Middle frontal gyrus (tissue), 1 donor: Measurements from ENCODE around the gene IRS1.

Experiments
- DNase-seq: peaks from one replicate; pipeline ENCODE4 v3.0.0-alpha.2; 2015; ENCODE audit warnings: low spot score; ENCODE audit errors: extremely low spot score

IRS1 gene

GRCh38 chr2:226759768-226760167 lies 39.9 kb downstream of the IRS1 start:
- no peak for DNase-seq

- DNase-seq = no peak
Observed at GRCh38 chr2:226758921-226759640, 40.5 kb downstream of the IRS1 start.

- DNase-seq = no peak
Observed at GRCh38 chr2:226756131-226756530, 43.5 kb downstream of the IRS1 start.

- DNase-seq = no peak
Observed at GRCh38 chr2:226755631-226756030, 44.0 kb downstream of the IRS1 start.

GRCh38 chr2:226754821-226755604 lies 44.6 kb downstream of the IRS1 start:
- no peak for DNase-seq

- no peak for DNase-seq
Observed at GRCh38 chr2:226752887-226753286, 46.7 kb downstream of the IRS1 start.

- DNase-seq = no peak
Observed at GRCh38 chr2:226747288-226747687, 52.3 kb downstream of the IRS1 start.

GRCh38 chr2:226746196-226746800 lies 53.3 kb downstream of the IRS1 start:
- no peak for DNase-seq

- DNase-seq = no peak
Observed at GRCh38 chr2:226743915-226744314, 55.7 kb downstream of the IRS1 start.

GRCh38 chr2:226742347-226742746 lies 57.3 kb downstream of the IRS1 start:
- no peak for DNase-seq

- no peak for DNase-seq
Observed at GRCh38 chr2:226740039-226740648, 59.5 kb downstream of the IRS1 start.

- no peak for DNase-seq
Observed at GRCh38 chr2:226739545-226740030, 60.0 kb downstream of the IRS1 start.

GRCh38 chr2:226738821-226739544 lies 60.6 kb downstream of the IRS1 start:
- no peak for DNase-seq

GRCh38 chr2:226738191-226738820 lies 61.3 kb downstream of the IRS1 start:
- no peak for DNase-seq

GRCh38 chr2:226736382-226736781 lies 63.2 kb downstream of the IRS1 start:
- DNase-seq = no peak

GRCh38 chr2:226733927-226734564 lies 65.6 kb downstream of the IRS1 start:
- no peak for DNase-seq

- DNase-seq = no peak
Observed at GRCh38 chr2:226733189-226733858, 66.3 kb downstream of the IRS1 start.

- no peak for DNase-seq
Observed at GRCh38 chr2:226732478-226733188, 67.0 kb downstream of the IRS1 start.

GRCh38 chr2:226730481-226730880 lies 69.1 kb downstream of the IRS1 start:
- DNase-seq = no peak
